PC-3 (cell line): ENCODE results near the gene SLC7A10. TPM values are rescaled to one million over a fixed set of nuclear protein-coding genes. Genes with fewer than 3 reads are reported as not detected.

Experiments
- ATAC-seq: fragments of 200-7000 bp; cut with Tn5 transposase; 2 replicates; pipeline ENCODE4 v1.9.1; 2020; ENCODE audit warnings: mild to moderate bottlenecking, moderate library complexity
- BruUV-seq: library from RNA; stranded (reverse); fragments of 400-500 nt; replicated peaks from 2 replicates; lab custom pipeline; 2021; lab: Mats Ljungman, UMichigan
- CTCF ChIA-PET: fragments of 300-600 bp; sonication (Branson Sonifier 250); formaldehyde crosslinking; loops from one replicate; lab custom pipeline; 2022; ENCODE audit warnings: antibody characterized with exemption; lab: Charles Lee
- POLR2A ChIA-PET: fragments of 300-600 bp; sonication (Branson Sonifier 250); formaldehyde crosslinking; loops from one replicate; lab custom pipeline; 2022; ENCODE audit warnings: antibody characterized with exemption; ENCODE audit not compliant: unreplicated experiment; lab: Charles Lee
- DNase-seq: peaks from one replicate; pipeline ENCODE4 v3.0.0-alpha.2; 2015
- H2AFZ ChIP-seq: fragments of 300-600 bp; sonication (generic); 2 replicates; pipeline ENCODE4 v1.6.0; 2016; ENCODE audit warnings: antibody characterized with exemption, low read length
- H3F3A ChIP-seq: fragments of 300-600 bp; sonication (generic); one replicate; pipeline ENCODE4 v1.6.0; 2017; ENCODE audit warnings: antibody characterized with exemption, low read length, control low read depth, mild to moderate bottlenecking; ENCODE audit not compliant: unreplicated experiment
- H3K27ac ChIP-seq: fragments of 300-600 bp; sonication (generic); 2 replicates; pipeline ENCODE4 v1.5.1; 2016; ENCODE audit warnings: mild to moderate bottlenecking, low read length
- H3K27me3 ChIP-seq: fragments of 300-600 bp; sonication (generic); 2 replicates; pipeline ENCODE4 v1.6.1; 2016; ENCODE audit warnings: low read length, mixed read lengths
- H3K36me3 ChIP-seq: fragments of 300-600 bp; sonication (generic); 2 replicates; pipeline ENCODE4 v1.6.1; 2016; ENCODE audit warnings: low read depth, mixed run types, low read length, mixed read lengths
- H3K4me1 ChIP-seq: fragments of 300-600 bp; sonication (generic); 2 replicates; pipeline ENCODE4 v1.5.1; 2016; ENCODE audit warnings: low read length; ENCODE audit not compliant: insufficient read depth
- H3K4me2 ChIP-seq: fragments of 300-600 bp; sonication (generic); 2 replicates; pipeline ENCODE4 v1.6.0; 2016; ENCODE audit warnings: low read length
- H3K4me3 ChIP-seq: fragments of 300-600 bp; sonication (generic); 2 replicates; pipeline ENCODE4 v1.5.1; 2016; ENCODE audit warnings: mild to moderate bottlenecking, low read length, mixed read lengths
- H3K79me2 ChIP-seq: fragments of 300-600 bp; sonication (generic); 2 replicates; pipeline ENCODE4 v1.6.1; 2017; ENCODE audit warnings: low read length, mixed read lengths
- H3K9ac ChIP-seq: fragments of 300-600 bp; sonication (generic); 2 replicates; pipeline ENCODE4 v1.6.0; 2016; ENCODE audit warnings: mild to moderate bottlenecking, low read length
- H3K9me2 ChIP-seq: fragments of 300-600 bp; sonication (generic); replicated peaks from 2 replicates; pipeline ENCODE4 v1.6.1; 2016; ENCODE audit warnings: mixed run types, low read length, mixed read lengths
- H3K9me3 ChIP-seq: fragments of 300-600 bp; sonication (generic); 2 replicates; pipeline ENCODE4 v1.6.1; 2016; ENCODE audit warnings: low read length, mixed read lengths
- H4K20me1 ChIP-seq: fragments of 300-600 bp; sonication (generic); 2 replicates; pipeline ENCODE4 v1.6.1; 2016; ENCODE audit warnings: low read length, mixed read lengths
- EZH2 ChIP-seq: fragments of 300-600 bp; sonication (generic); IDR thresholded peaks from one replicate; pipeline ENCODE4 v1.6.1; 2017; ENCODE audit warnings: antibody characterized with exemption, mild to moderate bottlenecking, low read length; ENCODE audit not compliant: unreplicated experiment
- EZH2phosphoT487 ChIP-seq: fragments of 300-600 bp; sonication (generic); IDR thresholded peaks from 2 replicates; pipeline ENCODE4 v1.6.1; 2018; ENCODE audit warnings: mild to moderate bottlenecking, antibody characterized with exemption, low read length, borderline replicate concordance
- intact Hi-C: fragments of 100-400 bp; cut with micrococcal nuclease; formaldehyde crosslinking; loops from 2 replicates; pipeline ENCODE4 v1.9.0; 2023
- total RNA-seq: library from RNA; depleted of rRNA; stranded (reverse); fragments of >200 nt; gene quantifications from 2 replicates; pipeline ENCODE4 v1.2.3, GENCODE V29; 2014
- TF ChIP-seq, protein P1 (sequence below): fragments of 300-600 bp; sonication (generic); conservative IDR thresholded peaks from 2 replicates; pipeline ENCODE4 v1.5.1; 2017; ENCODE audit warnings: antibody characterized with exemption, low read depth, mild to moderate bottlenecking, low read length

Gene SLC7A10
- total RNA-seq, 1 experiment from 2014 or later = not detected

- ChIA-PET CTCF (interaction anchor here (0.6 kb wide), 1 partner anchor 171 kb away, joined by 5 read pairs; no protein-coding TSS in a partner anchor), POLR2A (no interaction called here)
- BruUV-seq = no TSS peak
- H3K27ac ChIP-seq = no peak overlapping the region
- H3K27me3 ChIP-seq = no peaks in the 10 kb centered on the region
- ATAC-seq = peak; percentile 88
- H3K9ac ChIP-seq = no peak overlapping the region
- no peaks in the 10 kb centered on the region for H3K9me3 ChIP-seq
- H3K9me2 ChIP-seq = no peaks in the 10 kb centered on the region
- no peaks in the 10 kb centered on the region for H4K20me1 ChIP-seq
- no peak for TF ChIP-seq EZH2
- TF ChIP-seq EZH2phosphoT487 = no peak
- TF ChIP-seq, protein P1, sequence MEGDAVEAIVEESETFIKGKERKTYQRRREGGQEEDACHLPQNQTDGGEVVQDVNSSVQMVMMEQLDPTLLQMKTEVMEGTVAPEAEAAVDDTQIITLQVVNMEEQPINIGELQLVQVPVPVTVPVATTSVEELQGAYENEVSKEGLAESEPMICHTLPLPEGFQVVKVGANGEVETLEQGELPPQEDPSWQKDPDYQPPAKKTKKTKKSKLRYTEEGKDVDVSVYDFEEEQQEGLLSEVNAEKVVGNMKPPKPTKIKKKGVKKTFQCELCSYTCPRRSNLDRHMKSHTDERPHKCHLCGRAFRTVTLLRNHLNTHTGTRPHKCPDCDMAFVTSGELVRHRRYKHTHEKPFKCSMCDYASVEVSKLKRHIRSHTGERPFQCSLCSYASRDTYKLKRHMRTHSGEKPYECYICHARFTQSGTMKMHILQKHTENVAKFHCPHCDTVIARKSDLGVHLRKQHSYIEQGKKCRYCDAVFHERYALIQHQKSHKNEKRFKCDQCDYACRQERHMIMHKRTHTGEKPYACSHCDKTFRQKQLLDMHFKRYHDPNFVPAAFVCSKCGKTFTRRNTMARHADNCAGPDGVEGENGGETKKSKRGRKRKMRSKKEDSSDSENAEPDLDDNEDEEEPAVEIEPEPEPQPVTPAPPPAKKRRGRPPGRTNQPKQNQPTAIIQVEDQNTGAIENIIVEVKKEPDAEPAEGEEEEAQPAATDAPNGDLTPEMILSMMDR = peak; percentile 79
- intact Hi-C loops = loop anchor here (1.0 to 5.0 kb wide), 3 partner anchors 93 to 535 kb away; no protein-coding TSS in a partner anchor
- no peaks in the 10 kb centered on the region for H3K36me3 ChIP-seq
- H3K4me3 ChIP-seq = no peak overlapping the region; the same call in 1 of the 2 replicates
- H3K4me2 ChIP-seq = peak overlapping the region; percentile 69
- H3K4me1 ChIP-seq = no peaks in the 10 kb centered on the region
- H2AFZ ChIP-seq = peak overlapping the region; percentile 70; the same call in 1 of the 2 replicates
- no peaks in the 10 kb centered on the region for H3F3A ChIP-seq
- H3K79me2 ChIP-seq = no peaks in the 10 kb centered on the region
- DNase-seq = peak; percentile 87
These were observed 9.8 kb upstream of the SLC7A10 start for GRCh38 chr19:33235269-33235995.

DNA sequence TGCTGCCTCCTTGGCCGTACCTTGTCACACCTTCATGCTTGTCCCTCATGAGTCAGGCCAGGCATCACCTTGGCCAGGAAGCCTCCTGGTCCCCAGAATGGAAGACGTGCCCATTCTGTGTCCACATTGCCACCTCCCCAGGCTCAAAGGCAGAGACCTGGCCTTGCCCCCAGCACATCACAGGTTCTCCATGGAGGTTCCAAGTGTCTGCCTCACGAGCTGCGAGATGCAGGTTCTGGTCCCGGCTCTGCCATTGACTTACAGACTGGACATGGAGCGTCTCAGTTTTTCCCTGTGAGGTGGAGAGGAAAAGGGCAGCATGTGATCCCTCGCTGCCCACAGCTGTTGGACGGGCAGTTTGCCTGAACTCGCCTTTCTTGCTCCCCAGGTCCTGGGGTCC lies 9.1 kb upstream of the SLC7A10 start:
- Histone ChIP-seq H4K20me1 (no peaks in the 10 kb centered on the region), H3K79me2 (no peaks in the 10 kb centered on the region), H3K9ac (no peak overlapping the region), H3K9me3 (no peaks in the 10 kb centered on the region), H2AFZ (no peak overlapping the region), H3K27ac (no peak overlapping the region), H3K27me3 (no peaks in the 10 kb centered on the region), H3F3A (no peaks in the 10 kb centered on the region), H3K4me3 (no peak overlapping the region), H3K36me3 (no peaks in the 10 kb centered on the region), H3K4me2 (no peak overlapping the region), H3K9me2 (no peaks in the 10 kb centered on the region), H3K4me1 (no peaks in the 10 kb centered on the region)
- ChIA-PET POLR2A (no interaction called here), CTCF (no interaction called here)
- intact Hi-C loops = loop anchor here (1.0 to 5.0 kb wide), 3 partner anchors 92 to 536 kb away; no protein-coding TSS in a partner anchor
- no peak for ATAC-seq
- BruUV-seq = no TSS peak
- DNase-seq = no peak
- TF ChIP-seq EZH2 (no peak), EZH2phosphoT487 (no peak)
- TF ChIP-seq, protein P1 = no peak

- no peaks in the 10 kb centered on the region for H3K79me2 ChIP-seq
- no peak overlapping the region for H3K4me2 ChIP-seq
- H3F3A ChIP-seq = no peaks in the 10 kb centered on the region
- TF ChIP-seq, protein P1 = no peak
- TF ChIP-seq EZH2phosphoT487 (no peak), EZH2 (no peak)
- no peaks in the 10 kb centered on the region for H3K4me1 ChIP-seq
- H3K9ac ChIP-seq = no peak overlapping the region
- no peak overlapping the region for H3K4me3 ChIP-seq
- no peaks in the 10 kb centered on the region for H3K27me3 ChIP-seq
- ATAC-seq = no peak
- H3K9me2 ChIP-seq = no peaks in the 10 kb centered on the region
- no peaks in the 10 kb centered on the region for H4K20me1 ChIP-seq
- ChIA-PET POLR2A (no interaction called here), CTCF (no interaction called here)
- H3K27ac ChIP-seq = no peak overlapping the region
- no peak for DNase-seq
- intact Hi-C loops = loop anchor here (2.0 kb wide), 1 partner anchor 537 kb away; no protein-coding TSS in a partner anchor
- BruUV-seq = no TSS peak
- H2AFZ ChIP-seq = no peak overlapping the region
- H3K9me3 ChIP-seq = no peaks in the 10 kb centered on the region
- no peaks in the 10 kb centered on the region for H3K36me3 ChIP-seq
These were observed 8.4 kb upstream of the SLC7A10 start for GRCh38 chr19:33234092-33234491.
